Common myeloid progenitor, CD34-positive (primary cell): ENCODE results near the gene MAMSTR.
A peak's percentile ranks its signal among the peaks of the same experiment; 100 is the strongest.

Experiments used
- CTCF ChIA-PET: fragments of 350-600 bp; sonication (Branson Sonifier 250); formaldehyde crosslinking; loops from one replicate; lab custom pipeline; 2021; ENCODE audit warnings: antibody characterized with exemption; lab: Charles Lee
- POLR2A ChIA-PET: fragments of 350-600 bp; sonication (Branson Sonifier 250); formaldehyde crosslinking; loops from one replicate; lab custom pipeline; 2021; ENCODE audit warnings: antibody characterized with exemption; lab: Charles Lee
- DNase-seq, 3 donors: peaks; one replicate each; pipeline versions ENCODE4 v3.0.0 to v3.0.0-alpha.2; 2013
- H3K27ac ChIP-seq, 2 experiments: 1 replicate in 1 of 2; 2 replicates in 1 of 2; pipeline ENCODE4 v1.7.0; 2013; ENCODE audit warnings: inconsistent platforms in 2 of 2, low read length in 2 of 2, mild to moderate bottlenecking in 2 of 2, low read depth in 1 of 2, moderate library complexity in 1 of 2; ENCODE audit not compliant: severe bottlenecking in 2 of 2, insufficient read depth in 1 of 2, poor library complexity in 1 of 2
- H3K27me3 ChIP-seq, 5 experiments: replicated peaks in 2 of 5; 1 replicate in 3 of 5; 2 replicates in 2 of 5; pipeline versions ENCODE4 v1.6.1 to v1.7.0; 2013; ENCODE audit warnings: low read length in 4 of 5, mild to moderate bottlenecking in 2 of 5, moderate library complexity in 2 of 5, inconsistent platforms in 1 of 5; ENCODE audit not compliant: insufficient read depth in 5 of 5, control insufficient read depth in 4 of 5
- H3K36me3 ChIP-seq, 4 experiments: 1 replicate in 2 of 4; 2 replicates in 2 of 4; pipeline versions ENCODE4 v1.6.1 to v1.7.0; 2013; ENCODE audit warnings: low read length in 3 of 4, control low read depth in 1 of 4, mild to moderate bottlenecking in 1 of 4; ENCODE audit not compliant: control insufficient read depth in 4 of 4, insufficient read depth in 4 of 4
- H3K4me1 ChIP-seq, 4 experiments: 1 replicate in 3 of 4; 2 replicates in 1 of 4; pipeline versions ENCODE4 v1.6.1 to v1.7.1; 2013; ENCODE audit warnings: low read length in 3 of 4, mild to moderate bottlenecking in 3 of 4, control low read depth in 1 of 4, inconsistent platforms in 1 of 4, moderate library complexity in 1 of 4; ENCODE audit not compliant: control insufficient read depth in 4 of 4, insufficient read depth in 4 of 4; ENCODE audit errors: control extremely low read depth in 1 of 4
- H3K4me3 ChIP-seq, 7 experiments: 1 replicate in 4 of 7; 2 replicates in 3 of 7; pipeline versions ENCODE4 v1.5.1 to v1.7.0; 2013; ENCODE audit warnings: mild to moderate bottlenecking in 7 of 7, low read length in 6 of 7, moderate library complexity in 6 of 7, inconsistent platforms in 2 of 7, low read depth in 2 of 7, control low read depth in 1 of 7; ENCODE audit not compliant: insufficient read depth in 4 of 7, control insufficient read depth in 1 of 7; ENCODE audit errors: extremely low read depth in 1 of 7
- H3K9me3 ChIP-seq, 5 experiments: 1 replicate in 4 of 5; 2 replicates in 1 of 5; pipeline versions ENCODE4 v1.6.1 to v1.7.1; 2013; ENCODE audit warnings: low read length in 4 of 5, mild to moderate bottlenecking in 2 of 5, inconsistent platforms in 1 of 5, low read depth in 1 of 5, moderate library complexity in 1 of 5; ENCODE audit not compliant: control insufficient read depth in 4 of 5, insufficient read depth in 2 of 5; ENCODE audit errors: control extremely low read depth in 1 of 5
- WGBS: methylation state at CpG from one replicate; pipeline ENCODE4 v1.1.5; 2013; ENCODE audit not compliant: insufficient coverage; 5-methylcytosine and 5-hydroxymethylcytosine counted together

Gene MAMSTR

DNA sequence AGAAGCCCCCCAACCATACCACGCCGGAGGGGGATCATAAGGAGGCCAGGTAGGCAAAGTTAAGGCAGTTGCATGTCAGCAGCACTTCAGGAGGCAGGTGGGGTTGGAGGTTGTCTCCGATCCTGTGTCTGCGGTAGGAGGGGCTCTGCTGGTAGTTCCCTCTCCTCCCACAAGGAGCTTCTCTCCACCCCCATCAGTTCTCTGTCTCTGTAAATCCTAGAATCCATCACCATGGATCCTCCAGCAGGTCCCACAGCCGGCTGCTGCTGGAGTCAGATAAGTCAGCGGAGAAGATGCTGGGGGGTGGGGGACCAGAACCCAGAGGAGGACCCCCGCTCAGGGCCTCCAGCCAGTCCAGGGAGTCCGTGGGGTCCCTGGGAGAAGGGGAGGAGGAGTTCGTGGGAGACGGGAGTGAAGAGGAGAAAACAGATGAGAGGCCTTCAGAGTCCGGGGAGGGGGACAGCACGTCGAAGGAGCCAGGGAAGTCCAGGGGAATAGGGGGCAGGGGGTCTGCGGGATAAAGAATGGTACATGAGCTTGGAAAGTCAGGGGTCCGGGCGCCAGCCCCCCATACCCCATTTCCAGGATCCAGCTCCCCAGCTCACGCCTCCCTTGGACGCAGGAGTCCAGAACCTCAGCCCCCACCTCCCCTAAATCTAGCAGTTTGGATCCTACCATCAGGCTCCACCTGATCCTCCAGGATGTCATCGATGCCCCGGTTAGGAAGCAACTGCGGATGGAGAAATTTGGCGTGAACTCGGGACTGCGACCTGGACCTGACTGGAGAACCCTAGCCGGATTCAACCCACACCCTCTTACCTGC is 6.3 kb downstream of the MAMSTR start:
- Histone ChIP-seq H3K36me3 (peaks cover 0 to 3% (median 0%) of the 10 kb centered on the region in 4 experiments), H3K9me3 (no peaks in the 10 kb centered on the region), H3K27me3 (no peaks in the 10 kb centered on the region), H3K4me1 (peaks cover 0 to 21% (median 19%) of the 10 kb centered on the region in 4 experiments), H3K4me3 (peak overlapping the region; percentile 69 to 92 (median 76)), H3K27ac (peak overlapping the region in 1 of 2 experiments; percentile 27)
- peak; percentile 29 to 60 (median 58) for DNase-seq
- CTCF ChIA-PET, result interaction anchor here (0.9 to 4.2 kb wide), 11 partner anchors 12 to 123 kb away, joined by 3 to 17 read pairs (median 3); partner anchors contain the start of gene HSD17B14
- WGBS, result under 1% methylated on average over 17 of the region's 25 CpGs
- POLR2A ChIA-PET, result no interaction called here

DNA sequence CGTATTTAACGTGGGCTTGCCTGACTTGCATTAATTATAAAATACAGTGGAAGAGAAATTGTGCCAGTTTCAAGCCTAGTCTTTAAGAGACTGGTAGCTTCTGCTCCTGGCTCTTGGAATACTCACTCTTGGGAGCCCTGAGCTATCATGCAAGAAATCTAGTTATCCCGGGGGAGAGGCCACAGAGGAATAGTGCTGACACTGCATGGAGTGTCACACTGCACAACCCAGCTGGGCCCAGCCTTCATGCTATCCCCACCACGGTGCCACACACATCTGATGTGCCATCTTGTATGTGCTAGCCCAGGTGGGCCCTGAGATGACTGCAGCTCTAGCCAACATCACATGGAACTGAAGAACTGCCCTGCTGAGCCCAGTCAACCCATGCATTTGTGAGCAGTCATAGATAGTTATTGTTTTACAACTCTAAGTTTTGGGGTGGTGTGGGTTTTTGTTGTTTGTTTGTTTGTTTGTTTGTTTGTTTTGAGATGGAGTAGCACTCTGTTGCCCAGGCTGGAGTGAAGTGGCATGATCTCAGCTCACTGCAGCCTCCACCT is 8.3 kb downstream of the MAMSTR start:
- ChIA-PET POLR2A (no interaction called here), CTCF (interaction anchor here (2.6 to 4.2 kb wide), 2 partner anchors 14 to 28 kb away, joined by 8 to 17 read pairs; no protein-coding TSS in a partner anchor)
- DNase-seq, result no peak
- Histone ChIP-seq H3K9me3 (no peaks in the 10 kb centered on the region), H3K27ac (no peak overlapping the region), H3K36me3 (peaks cover 0 to 3% (median 0%) of the 10 kb centered on the region in 4 experiments), H3K4me3 (no peak overlapping the region), H3K27me3 (no peaks in the 10 kb centered on the region), H3K4me1 (peaks cover 0 to 21% (median 19%) of the 10 kb centered on the region in 4 experiments)
- 98% methylated on average over 4 of the region's 4 CpGs for WGBS

DNA sequence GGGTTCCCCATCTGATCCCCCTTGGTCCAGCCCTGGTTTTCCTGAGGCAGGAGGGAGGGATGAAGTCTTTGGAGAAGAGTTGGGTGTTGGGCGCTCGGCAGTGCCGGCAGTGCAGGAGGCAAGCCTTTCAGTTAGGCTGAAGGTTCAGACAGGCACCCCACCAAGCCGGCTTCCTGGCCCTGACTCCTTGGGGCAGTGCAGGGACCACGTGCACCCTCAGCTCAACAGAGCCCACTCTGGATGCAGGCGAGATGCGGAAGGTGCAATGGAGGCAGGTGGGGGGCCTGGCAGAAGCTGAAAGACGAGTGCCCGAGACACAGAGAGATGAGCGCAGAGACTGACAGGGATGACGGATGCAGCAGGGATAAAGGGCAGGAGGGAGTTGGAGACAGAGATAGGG is 11.1 kb downstream of the MAMSTR start:
- ChIA-PET POLR2A (no interaction called here), CTCF (no interaction called here)

DNA sequence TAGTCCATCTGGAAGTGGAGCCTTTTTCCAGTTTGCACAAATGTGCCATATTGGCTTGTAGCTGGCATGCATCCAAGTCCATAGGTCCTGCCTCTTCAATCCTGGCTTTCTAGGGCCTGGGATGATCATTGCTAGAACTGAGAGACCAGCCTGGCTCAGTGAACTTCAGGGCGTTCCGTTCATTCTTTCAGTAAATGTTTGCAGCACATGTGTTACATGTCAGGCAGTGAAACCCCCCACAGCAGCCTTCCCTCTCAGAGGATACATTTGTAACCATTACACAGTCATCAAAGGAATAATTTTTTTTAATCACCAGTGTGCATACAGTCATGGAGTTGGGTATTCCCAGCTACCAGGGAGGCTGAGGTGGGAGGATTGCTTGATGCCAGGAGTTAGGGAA is 14.1 kb downstream of the MAMSTR start:
- WGBS, result 50% methylated on average over 2 of the region's 2 CpGs

More for the DNA sequence above, 11.1 kb downstream of the MAMSTR start:
- WGBS, result 90% methylated on average over 11 of the region's 11 CpGs
- Histone ChIP-seq H3K27me3 (no peaks in the 10 kb centered on the region), H3K4me3 (no peak overlapping the region), H3K4me1 (peaks cover 0 to 9% (median 8%) of the 10 kb centered on the region in 4 experiments), H3K27ac (no peak overlapping the region), H3K9me3 (no peaks in the 10 kb centered on the region), H3K36me3 (peaks cover 0 to 8% (median 2%) of the 10 kb centered on the region in 4 experiments)
- DNase-seq, result no peak

DNA sequence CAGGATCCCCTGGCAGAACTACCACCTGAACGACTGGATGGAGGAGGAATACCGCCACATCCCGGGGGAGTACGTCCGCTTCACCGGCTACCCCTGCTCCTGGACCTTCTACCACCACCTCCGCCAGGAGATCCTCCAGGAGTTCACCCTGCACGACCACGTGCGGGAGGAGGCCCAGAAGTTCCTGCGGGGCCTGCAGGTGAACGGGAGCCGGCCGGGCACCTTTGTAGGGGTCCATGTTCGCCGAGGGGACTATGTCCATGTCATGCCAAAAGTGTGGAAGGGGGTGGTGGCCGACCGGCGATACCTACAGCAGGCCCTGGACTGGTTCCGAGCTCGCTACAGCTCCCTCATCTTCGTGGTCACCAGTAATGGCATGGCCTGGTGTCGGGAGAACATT is 16.2 kb downstream of the MAMSTR start:
- WGBS, result 99% methylated on average over 23 of the region's 23 CpGs
- Histone ChIP-seq H3K4me1 (peaks cover 0 to 3% (median 1%) of the 10 kb centered on the region in 4 experiments), H3K36me3 (peaks cover 0 to 10% (median 6%) of the 10 kb centered on the region in 4 experiments), H3K9me3 (no peaks in the 10 kb centered on the region), H3K27me3 (no peaks in the 10 kb centered on the region), H3K4me3 (no peak overlapping the region), H3K27ac (no peak overlapping the region)
- ChIA-PET CTCF (no interaction called here), POLR2A (no interaction called here)
- DNase-seq, result no peak

More for the DNA sequence above, 14.1 kb downstream of the MAMSTR start:
- ChIA-PET CTCF (interaction anchor here (2.5 kb wide), 1 partner anchor 30 kb away, joined by 8 read pairs; no protein-coding TSS in a partner anchor), POLR2A (interaction anchor here (0.5 kb wide), 1 partner anchor 39 kb away, joined by 3 read pairs; no protein-coding TSS in a partner anchor)
- no peak for DNase-seq
- H3K4me3 ChIP-seq, result no peak overlapping the region
- peaks cover 0 to 10% (median 5%) of the 10 kb centered on the region in 4 experiments for H3K36me3 ChIP-seq
- no peaks in the 10 kb centered on the region for H3K27me3 ChIP-seq
- H3K4me1 ChIP-seq, result no peaks in the 10 kb centered on the region
- no peak overlapping the region for H3K27ac ChIP-seq
- H3K9me3 ChIP-seq, result no peaks in the 10 kb centered on the region

DNA sequence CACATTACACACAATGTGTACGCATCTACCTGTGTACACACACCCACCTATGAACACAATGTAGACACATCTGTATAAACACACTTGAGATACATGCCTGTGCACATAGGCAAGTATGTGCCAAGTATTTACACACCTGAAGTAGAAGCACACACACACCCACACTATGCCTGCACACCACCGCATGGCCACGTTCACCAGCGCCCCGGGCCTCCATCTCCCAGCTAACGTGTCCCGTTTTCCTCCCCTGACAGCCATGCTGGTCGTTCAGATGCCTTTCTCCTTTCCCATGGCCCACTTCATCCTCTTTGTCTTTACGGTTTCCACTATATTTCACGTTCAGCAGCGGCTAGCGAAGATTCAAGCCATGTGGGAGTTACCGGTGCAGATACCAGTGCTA is 16.8 kb downstream of the MAMSTR start:
- H3K9me3 ChIP-seq, result no peaks in the 10 kb centered on the region
- H3K4me1 ChIP-seq, result peaks cover 0 to 9% (median 6%) of the 10 kb centered on the region in 4 experiments
- no peak for DNase-seq
- ChIA-PET POLR2A (no interaction called here), CTCF (interaction anchor here (1.7 kb wide), 1 partner anchor 27 kb away, joined by 8 read pairs; no protein-coding TSS in a partner anchor)
- no peak overlapping the region for H3K4me3 ChIP-seq
- 96% methylated on average over 11 of the region's 13 CpGs for WGBS
- H3K27me3 ChIP-seq, result no peaks in the 10 kb centered on the region
- H3K27ac ChIP-seq, result no peak overlapping the region
- H3K36me3 ChIP-seq, result peaks cover 0 to 10% (median 6%) of the 10 kb centered on the region in 4 experiments
